HCT116 (cell line): ENCODE measurements around the gene FECH. TPM values are rescaled to one million over a fixed set of nuclear protein-coding genes. Genes with fewer than 3 reads are reported as not detected.
"Not testable (repeated sequence)": the region's sequence is repeated elsewhere in the genome, so short reads cannot be mapped to it uniquely, and the experiment has no call there.

Experiments used
- ATAC-seq: fragments of 200-7000 bp; cut with Tn5 transposase; 2 replicates; pipeline ENCODE4 v1.9.1; 2020; ENCODE audit warnings: mild to moderate bottlenecking, moderate library complexity
- BruUV-seq: library from RNA; stranded (reverse); fragments of 400-500 nt; replicated peaks from 2 replicates; lab custom pipeline; 2021; lab: Mats Ljungman, UMichigan
- CTCF ChIA-PET: fragments of 300-600 bp; sonication (Branson Sonifier 250); formaldehyde crosslinking; loops from one replicate; lab custom pipeline; 2021; ENCODE audit warnings: antibody characterized with exemption; lab: Charles Lee
- POLR2A ChIA-PET: fragments of 300-600, 350-600 bp; sonication (Branson Sonifier 250); formaldehyde crosslinking; loops from one replicate; lab custom pipeline; 2021; ENCODE audit warnings: antibody characterized with exemption; lab: Charles Lee
- RAD21 ChIA-PET, 2 experiments: fragments of 300-600 bp; sonication (Branson Sonifier 250); formaldehyde crosslinking; loops; one replicate each; lab custom pipeline; 2023; ENCODE audit warnings: low total read pairs in 2 of 2; ENCODE audit not compliant: uncharacterized antibody in 2 of 2, unreplicated experiment in 2 of 2, low non-redundant PET in 1 of 2; lab: Charles Lee
- DNase-seq: peaks from one replicate; pipeline ENCODE4 v3.0.0-alpha.2; 2010; ENCODE audit warnings: low read depth, low spot score
- H2AFZ ChIP-seq: fragments of 200-600 bp; shearing (Covaris generic), sonication (generic); 2 replicates; pipeline ENCODE4 v1.6.1; 2017; ENCODE audit warnings: low read depth, mixed run types, mixed read lengths, antibody characterized with exemption, low read length; ENCODE audit not compliant: poor library complexity, severe bottlenecking
- H3K27ac ChIP-seq: 2 replicates; pipeline ENCODE4 v1.5.1; 2012; ENCODE audit warnings: low read depth, low read length
- H3K27me3 ChIP-seq: fragments of 200-600 bp; sonication (generic); 2 replicates; pipeline ENCODE4 v1.6.1; 2016; ENCODE audit warnings: mixed run types, low read length, mixed read lengths; ENCODE audit not compliant: insufficient read depth
- H3K36me3 ChIP-seq, 2 experiments: fragments of 200-500 bp in 1 of 2; fragments of 200-600 bp in 1 of 2; sonication (Bioruptor generic) in 1 of 2; sonication (generic) in 1 of 2; 2 replicates each; pipeline versions ENCODE4 v1.5.1 to v1.6.1; 2014 to 2016; ENCODE audit warnings: low read length in 2 of 2, inconsistent platforms in 1 of 2, mixed read lengths in 1 of 2, mixed run types in 1 of 2; ENCODE audit not compliant: insufficient read depth in 2 of 2, control insufficient read depth in 1 of 2
- H3K4me1 ChIP-seq, 2 experiments: fragments of 200-600 bp in 1 of 2; sonication (generic) in 1 of 2; 2 replicates each; pipeline versions ENCODE4 v1.5.1 to v1.6.1; 2012 to 2017; ENCODE audit warnings: low read length in 2 of 2, inconsistent platforms in 1 of 2, mild to moderate bottlenecking in 1 of 2, mixed read lengths in 1 of 2, mixed run types in 1 of 2, moderate library complexity in 1 of 2; ENCODE audit not compliant: insufficient read depth in 2 of 2, control insufficient read depth in 1 of 2
- H3K4me2 ChIP-seq: fragments of 200-600 bp; sonication (generic); 2 replicates; pipeline ENCODE4 v1.6.1; 2017; ENCODE audit warnings: mixed run types, low read length, mixed read lengths
- H3K4me3 ChIP-seq, 2 experiments: fragments of 200-600 bp in 1 of 2; sonication (generic) in 1 of 2; replicated peaks in 1 of 2; 2 replicates each; pipeline ENCODE4 v1.5.1; 2011 to 2016; ENCODE audit warnings: low read length in 2 of 2, control low read depth in 1 of 2, low read depth in 1 of 2, mild to moderate bottlenecking in 1 of 2, mixed read lengths in 1 of 2, mixed run types in 1 of 2
- H3K79me2 ChIP-seq: fragments of 200-600 bp; sonication (generic); 2 replicates; pipeline ENCODE4 v1.6.1; 2017; ENCODE audit warnings: mild to moderate bottlenecking, mixed run types, low read length, moderate library complexity, mixed read lengths; ENCODE audit not compliant: insufficient read depth
- H3K9ac ChIP-seq: fragments of 200-600 bp; sonication (generic); 2 replicates; pipeline ENCODE4 v1.6.1; 2016; ENCODE audit warnings: low read length, mixed read lengths
- H3K9me2 ChIP-seq: fragments of 200-600 bp; sonication (generic), shearing (Covaris generic); 2 replicates; pipeline ENCODE4 v1.6.1; 2017; ENCODE audit warnings: mixed run types, mild to moderate bottlenecking, moderate library complexity; ENCODE audit not compliant: insufficient read depth
- H3K9me3 ChIP-seq, 2 experiments: fragments of 200-500 bp in 1 of 2; fragments of 200-600 bp in 1 of 2; sonication (Bioruptor generic) in 1 of 2; sonication (generic) in 1 of 2; 2 replicates each; pipeline ENCODE4 v1.6.1; 2014 to 2017; ENCODE audit warnings: low read length in 2 of 2, mixed read lengths in 2 of 2, inconsistent platforms in 1 of 2, low read depth in 1 of 2, mild to moderate bottlenecking in 1 of 2, mixed run types in 1 of 2, moderate library complexity in 1 of 2; ENCODE audit not compliant: control insufficient read depth in 1 of 2, insufficient read depth in 1 of 2
- H4K20me1 ChIP-seq: fragments of 200-600 bp; sonication (generic), shearing (Covaris generic); 2 replicates; pipeline ENCODE4 v1.6.1; 2017; ENCODE audit warnings: mixed run types, mild to moderate bottlenecking, moderate library complexity; ENCODE audit not compliant: insufficient read depth
- CBX3 ChIP-seq: IDR thresholded peaks from 2 replicates; pipeline ENCODE4 v1.6.1; 2012; ENCODE audit warnings: low read depth
- CEBPB ChIP-seq: IDR thresholded peaks from 2 replicates; pipeline ENCODE4 v1.6.1; 2012; ENCODE audit warnings: low read depth
- CTCF ChIP-seq, 3 experiments: fragments of 200-600 bp in 1 of 3; sonication (generic) in 1 of 3; IDR thresholded peaks in 2 of 3; conservative IDR thresholded peaks in 1 of 3; 2 replicates each; pipeline ENCODE4 v1.5.1; 2012 to 2017; ENCODE audit warnings: low read depth in 2 of 3, low read length in 2 of 3, antibody characterized with exemption in 1 of 3, borderline replicate concordance in 1 of 3, control low read depth in 1 of 3, mild to moderate bottlenecking in 1 of 3, mixed read lengths in 1 of 3, mixed run types in 1 of 3, moderate library complexity in 1 of 3; ENCODE audit not compliant: insufficient read depth in 1 of 3
- EGR1 ChIP-seq: IDR thresholded peaks from 2 replicates; pipeline ENCODE4 v1.6.1; 2012; ENCODE audit warnings: low read depth
- POLR2A ChIP-seq: IDR thresholded peaks from 2 replicates; pipeline ENCODE4 v1.7.0; 2011; ENCODE audit warnings: borderline replicate concordance; ENCODE audit not compliant: insufficient read depth, insufficient read length; ENCODE audit errors: extremely low read depth
- SP1 ChIP-seq: IDR thresholded peaks from 2 replicates; pipeline ENCODE4 v1.6.1; 2012; ENCODE audit warnings: low read depth
- SRF ChIP-seq: IDR thresholded peaks from 2 replicates; pipeline ENCODE4 v1.6.1; 2012; ENCODE audit warnings: low read depth
- intact Hi-C: fragments of 100-400 bp; cut with micrococcal nuclease; formaldehyde crosslinking; loops from 2 replicates; pipeline ENCODE4 v1.10.0; 2022
- total RNA-seq: library from RNA; stranded (reverse); gene quantifications from one replicate; pipeline ENCODE4 v1.2.1, GENCODE V29; 2021; ENCODE audit not compliant: unreplicated experiment

Gene FECH
- total RNA-seq, 1 experiment from 2014 or later: 42.7 TPM

GRCh38 chr18:57523171-57523956 lies 63.1 kb downstream of the FECH start:
- intact Hi-C loops: no loop called here
- ChIA-PET RAD21 (no interaction called here), POLR2A (no interaction called here), CTCF (no interaction called here)
- Histone ChIP-seq H3K4me1 (no peaks in the 10 kb centered on the region), H3K4me3 (no peak overlapping the region), H3K9me3 (no peaks in the 10 kb centered on the region), H3K9me2 (no peaks in the 10 kb centered on the region), H4K20me1 (no peaks in the 10 kb centered on the region), H3K36me3 (no peaks in the 10 kb centered on the region), H3K9ac (no peak overlapping the region), H3K79me2 (no peaks in the 10 kb centered on the region), H2AFZ (no peak overlapping the region), H3K27me3 (no peaks in the 10 kb centered on the region), H3K4me2 (no peak overlapping the region), H3K27ac (no peak overlapping the region)
- BruUV-seq: no TSS peak
- no peak for ATAC-seq
- TF ChIP-seq POLR2A: no peak
- TF ChIP-seq SP1: no peak
- no peak for TF ChIP-seq EGR1
- no peak for TF ChIP-seq CEBPB
- TF ChIP-seq CBX3: no peak
- no peak for TF ChIP-seq CTCF (IDR thresholded peaks at IDR 0.05 in 2 of 3, conservative IDR thresholded peaks at IDR 0.05 in 1 of 3; ENCODE audit: borderline replicate concordance in 1 of 3, insufficient read depth in 1 of 3, low read depth in 2 of 3, low read length in 2 of 3)
- TF ChIP-seq SRF: no peak
- TF ChIP-seq, all 23 proteins: peak for 0
- no peak for DNase-seq

DNA sequence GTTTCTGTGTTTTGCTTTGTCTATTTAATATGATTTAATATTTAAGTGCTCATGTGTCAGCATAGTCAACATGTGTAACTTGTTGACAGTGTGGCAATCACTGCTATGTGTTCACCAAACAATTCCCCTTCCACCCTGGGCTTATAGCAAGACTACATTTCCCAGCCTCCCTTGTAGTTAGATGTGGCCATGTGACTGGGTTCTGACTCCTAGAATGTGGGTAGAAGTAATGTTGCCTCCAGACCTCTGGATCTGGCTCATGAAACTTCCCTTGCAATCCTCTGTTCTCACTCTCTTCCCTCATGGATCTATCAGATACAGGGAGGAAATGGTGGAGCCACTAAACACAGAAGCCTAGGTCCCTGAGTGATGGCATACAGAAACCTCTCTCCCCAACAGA lies 64.2 kb downstream of the FECH start:
- H3K36me3 ChIP-seq, H3K79me2 ChIP-seq, H4K20me1 ChIP-seq, H3K4me3 ChIP-seq, DNase-seq, H3K4me1 ChIP-seq, H3K4me2 ChIP-seq, POLR2A ChIA-PET, H3K9me2 ChIP-seq, H2AFZ ChIP-seq, intact Hi-C loops, RAD21 ChIA-PET, H3K27ac ChIP-seq, CTCF ChIA-PET, ATAC-seq, BruUV-seq, H3K27me3 ChIP-seq, H3K9ac ChIP-seq, H3K9me3 ChIP-seq: not testable (repeated sequence)
